Epithelial cell of proximal tubule (primary cell): ENCODE measurements around the gene IQCF6. TPM values are rescaled to one million over a fixed set of nuclear protein-coding genes. Genes with fewer than 3 reads are reported as not detected.
"Not testable (repeated sequence)": the region's sequence is repeated elsewhere in the genome, so short reads cannot be mapped to it uniquely, and the experiment has no call there.

Source experiments
- DNase-seq: peaks from one replicate; pipeline ENCODE4 v3.0.0-alpha.2; 2011; ENCODE audit warnings: low read depth
- H3K4me3 ChIP-seq: 2 replicates; pipeline ENCODE4 v1.5.1; 2011; ENCODE audit warnings: low read depth, mild to moderate bottlenecking, low read length
- total RNA-seq: library from RNA; depleted of rRNA; stranded (reverse); fragments of >200 nt; gene quantifications from 2 replicates; pipeline ENCODE4 v1.2.3, GENCODE V29; 2015
- TF ChIP-seq, protein P1 (sequence below): conservative IDR thresholded peaks from 2 replicates; pipeline ENCODE4 v1.5.1; 2012; ENCODE audit warnings: low read depth, mild to moderate bottlenecking, low read length

Gene IQCF6
- total RNA-seq, 1 donor from 2014 or later = not detected

DNA sequence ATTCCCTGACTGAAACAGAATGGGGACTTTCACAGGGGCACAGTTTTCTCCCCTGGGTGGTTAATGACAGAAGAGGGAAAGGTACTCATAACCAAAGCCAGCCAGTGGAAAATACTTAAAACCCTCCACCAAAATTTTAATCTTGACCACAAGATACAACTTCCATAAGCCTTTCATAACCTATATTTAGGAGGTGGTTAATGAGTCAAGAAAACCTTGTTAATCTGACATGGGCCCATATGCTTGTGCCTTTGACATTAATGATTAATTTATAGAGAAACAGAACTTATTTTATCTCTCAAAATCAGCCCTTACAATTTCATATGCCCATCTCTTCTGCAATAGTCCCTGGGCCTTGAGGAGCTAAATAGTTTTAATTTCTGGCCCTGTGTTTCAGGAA, 31.2 kb downstream of the IQCF6 start:
- TF ChIP-seq, protein P1, sequence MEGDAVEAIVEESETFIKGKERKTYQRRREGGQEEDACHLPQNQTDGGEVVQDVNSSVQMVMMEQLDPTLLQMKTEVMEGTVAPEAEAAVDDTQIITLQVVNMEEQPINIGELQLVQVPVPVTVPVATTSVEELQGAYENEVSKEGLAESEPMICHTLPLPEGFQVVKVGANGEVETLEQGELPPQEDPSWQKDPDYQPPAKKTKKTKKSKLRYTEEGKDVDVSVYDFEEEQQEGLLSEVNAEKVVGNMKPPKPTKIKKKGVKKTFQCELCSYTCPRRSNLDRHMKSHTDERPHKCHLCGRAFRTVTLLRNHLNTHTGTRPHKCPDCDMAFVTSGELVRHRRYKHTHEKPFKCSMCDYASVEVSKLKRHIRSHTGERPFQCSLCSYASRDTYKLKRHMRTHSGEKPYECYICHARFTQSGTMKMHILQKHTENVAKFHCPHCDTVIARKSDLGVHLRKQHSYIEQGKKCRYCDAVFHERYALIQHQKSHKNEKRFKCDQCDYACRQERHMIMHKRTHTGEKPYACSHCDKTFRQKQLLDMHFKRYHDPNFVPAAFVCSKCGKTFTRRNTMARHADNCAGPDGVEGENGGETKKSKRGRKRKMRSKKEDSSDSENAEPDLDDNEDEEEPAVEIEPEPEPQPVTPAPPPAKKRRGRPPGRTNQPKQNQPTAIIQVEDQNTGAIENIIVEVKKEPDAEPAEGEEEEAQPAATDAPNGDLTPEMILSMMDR = no peak
- H3K4me3 ChIP-seq = no peak overlapping the region
- no peak for DNase-seq

DNA sequence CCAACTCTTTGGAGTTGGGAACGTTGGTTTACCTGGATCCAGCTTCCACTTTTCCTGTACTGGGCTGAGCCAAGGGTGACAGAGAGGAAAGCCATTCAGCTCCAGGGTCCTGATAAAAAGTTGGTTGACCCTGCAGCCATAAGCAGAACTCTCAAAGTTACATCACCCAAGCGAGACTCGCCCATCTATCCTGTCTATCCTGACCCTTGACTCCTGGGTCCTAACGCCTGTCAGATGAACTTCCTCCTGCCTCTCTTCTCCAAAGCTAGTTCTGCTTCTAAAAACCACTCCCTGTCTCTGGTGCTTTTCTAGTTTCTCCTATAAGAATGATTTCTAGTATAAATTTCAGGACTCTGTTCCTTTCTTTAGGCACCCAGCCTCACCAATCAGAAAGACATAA, 36.1 kb downstream of the IQCF6 start:
- not testable (repeated sequence) for H3K4me3 ChIP-seq, DNase-seq

- not testable (repeated sequence) for H3K4me3 ChIP-seq, DNase-seq
These were observed 36.7 kb downstream of the IQCF6 start for GRCh38 chr3:51742320-51742719.

DNA sequence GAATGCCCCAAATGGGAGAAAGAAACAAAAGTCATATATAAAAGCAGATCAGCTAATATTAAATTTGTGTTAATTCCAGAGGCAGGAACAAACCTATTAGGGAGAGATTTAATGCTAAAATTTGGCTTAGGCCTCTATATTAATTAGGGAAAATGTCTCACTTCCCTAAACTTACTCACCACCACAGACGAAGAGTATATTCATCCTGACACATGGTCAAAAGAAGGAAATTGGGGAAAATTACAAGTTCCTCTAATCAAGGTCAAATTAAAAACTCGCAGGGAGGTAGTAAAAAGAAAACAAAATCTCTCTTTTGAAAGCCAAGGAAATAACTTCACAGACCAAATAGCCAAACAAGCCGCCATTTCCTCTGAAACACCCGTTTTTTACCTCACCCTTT, 39.9 kb downstream of the IQCF6 start:
- TF ChIP-seq, protein P1 = no peak
- no peak overlapping the region for H3K4me3 ChIP-seq
- DNase-seq = no peak

- H3K4me3 ChIP-seq = no peak overlapping the region
- no peak for DNase-seq
- TF ChIP-seq, protein P1 = no peak
These were observed 43.1 kb downstream of the IQCF6 start for GRCh38 chr3:51735950-51736349.

- no peak for DNase-seq
- no peak overlapping the region for H3K4me3 ChIP-seq
- TF ChIP-seq, protein P1 = no peak
These were observed 44.0 kb downstream of the IQCF6 start for GRCh38 chr3:51735039-51735438.

GRCh38 chr3:51734572-51734907, 44.5 kb downstream of the IQCF6 start:
- no peak overlapping the region for H3K4me3 ChIP-seq
- TF ChIP-seq, protein P1 = no peak
- no peak for DNase-seq

- H3K4me3 ChIP-seq = no peak overlapping the region
- DNase-seq = no peak
- TF ChIP-seq, protein P1 = no peak
These were observed 45.0 kb downstream of the IQCF6 start for GRCh38 chr3:51733859-51734571.
